SH-SY5Y (cell line): ENCODE results near the gene PFDN4.

ENCODE experiments used
- GATA2 ChIP-seq: IDR thresholded peaks from 2 replicates; pipeline ENCODE4 v1.6.1; 2011; ENCODE audit warnings: mild to moderate bottlenecking, low read depth, low read length
- GATA3 ChIP-seq: IDR thresholded peaks from 2 replicates; pipeline ENCODE4 v1.6.1; 2011; ENCODE audit warnings: low read depth, mild to moderate bottlenecking, low read length, moderate library complexity

PFDN4 gene

DNA sequence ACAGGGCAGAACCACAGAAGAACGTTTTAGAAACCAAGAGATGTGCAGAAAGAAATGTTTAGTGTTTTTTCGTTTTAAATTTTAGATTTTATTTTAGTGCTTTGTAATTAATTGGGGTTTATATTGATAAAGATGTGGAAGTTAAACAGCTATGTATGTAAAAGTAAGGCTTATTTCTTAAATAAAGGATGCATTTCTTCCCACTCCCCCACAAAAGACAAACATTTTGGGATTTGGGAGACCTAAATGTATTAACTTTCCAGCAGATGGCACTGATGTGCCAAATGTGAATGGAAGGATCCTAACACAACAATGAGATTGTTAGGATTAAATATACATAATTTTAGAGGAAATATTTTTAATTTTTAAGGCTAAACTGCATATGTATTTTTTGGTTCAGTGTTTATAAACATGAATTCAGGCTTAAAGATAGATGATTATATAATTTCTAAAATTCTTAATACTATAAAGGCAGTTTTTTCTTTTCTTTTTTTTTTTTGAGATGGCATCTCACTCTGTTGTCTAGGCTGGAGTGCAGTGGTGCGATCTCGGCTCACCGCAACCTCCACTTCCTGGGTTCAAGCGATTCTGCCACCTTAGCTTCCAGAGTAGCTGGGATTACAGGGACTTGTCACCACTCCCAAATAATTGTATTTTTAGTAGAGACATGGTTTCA, 12.0 kb downstream of the PFDN4 start:
- TF ChIP-seq GATA3 (no peak), GATA2 (no peak)

DNA sequence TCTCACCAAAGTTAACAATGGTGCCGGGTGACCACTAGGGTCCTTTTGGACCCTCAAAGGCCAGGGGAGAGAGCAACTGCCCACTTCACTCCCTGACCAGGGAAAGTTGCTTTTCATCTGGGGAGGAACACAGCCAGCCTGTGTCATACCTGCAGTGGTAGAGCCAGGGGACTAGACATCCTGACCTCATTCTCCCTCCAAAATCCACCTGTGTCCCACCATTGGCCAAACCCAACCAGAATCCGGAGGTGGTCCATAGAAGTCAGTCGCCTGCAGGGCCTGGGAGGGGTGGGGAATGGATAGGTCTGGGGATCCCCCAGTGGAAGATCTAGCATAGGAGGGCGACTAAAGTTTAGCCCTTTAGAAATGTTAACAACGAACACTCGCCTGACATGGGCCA, 12.8 kb downstream of the PFDN4 start:
- TF ChIP-seq GATA3: no peak
- TF ChIP-seq GATA2: no peak

DNA sequence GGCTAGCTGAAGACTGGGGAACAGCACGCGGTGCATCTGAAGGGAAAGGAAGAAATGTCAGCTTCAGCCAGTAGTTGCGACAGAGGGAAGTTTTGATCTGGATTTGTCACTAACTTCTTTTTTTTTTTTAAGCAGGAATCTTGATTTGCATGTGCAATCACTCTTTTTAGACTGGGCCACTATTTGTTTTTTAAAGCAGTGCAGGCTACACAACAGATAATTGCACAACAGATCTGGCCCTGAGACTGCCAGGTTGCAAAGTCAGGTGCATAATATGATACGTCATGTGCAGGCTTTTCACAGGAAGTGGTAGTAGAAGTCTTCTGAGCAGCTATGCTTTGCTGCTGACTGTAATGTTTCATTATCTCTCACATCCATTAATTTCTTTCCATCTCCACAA, 13.5 kb downstream of the PFDN4 start:
- no peak for TF ChIP-seq GATA2
- no peak for TF ChIP-seq GATA3

DNA sequence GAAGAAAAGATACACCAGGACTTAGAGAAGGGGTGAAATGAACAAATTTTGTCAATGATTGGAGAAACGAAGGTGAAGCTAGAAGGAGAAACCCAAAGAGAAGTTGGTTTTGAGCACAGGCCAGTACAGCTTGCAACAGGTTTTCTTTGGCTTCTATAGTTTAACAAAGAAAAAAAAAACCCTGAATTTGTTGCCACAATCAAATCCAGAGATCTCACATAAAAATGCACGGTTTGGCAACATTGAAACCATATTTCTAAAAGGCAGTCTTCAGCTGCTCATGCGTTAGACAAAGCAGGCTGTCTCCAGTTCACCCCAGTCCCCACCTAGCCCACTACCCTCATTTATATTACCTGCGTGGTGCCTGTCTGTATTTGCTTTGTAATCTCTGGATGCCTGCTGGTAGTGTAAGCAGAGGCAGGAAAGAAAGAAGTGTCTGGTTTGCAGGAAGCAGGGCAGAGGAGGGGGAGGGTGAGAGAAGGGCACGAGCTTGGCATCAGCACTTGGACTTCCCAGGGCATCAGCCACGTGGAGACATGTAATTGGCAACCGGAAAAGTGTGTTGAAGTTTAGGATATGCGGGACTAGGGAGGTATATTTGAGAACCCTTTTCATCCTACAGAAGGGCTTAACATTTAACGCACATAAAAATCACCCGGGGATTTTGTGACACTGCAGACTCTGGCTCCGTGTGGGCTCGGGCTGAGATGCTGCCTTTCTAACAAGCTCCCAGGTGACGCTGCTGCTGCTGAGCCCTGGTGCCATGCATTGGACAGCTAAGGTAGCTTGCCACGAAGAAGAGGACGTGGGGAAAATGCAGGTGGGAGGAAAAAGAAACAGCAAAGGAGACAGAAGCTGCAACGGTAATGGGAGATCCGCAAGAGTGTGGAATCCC, 14.4 kb downstream of the PFDN4 start:
- TF ChIP-seq GATA2: no peak
- no peak for TF ChIP-seq GATA3

DNA sequence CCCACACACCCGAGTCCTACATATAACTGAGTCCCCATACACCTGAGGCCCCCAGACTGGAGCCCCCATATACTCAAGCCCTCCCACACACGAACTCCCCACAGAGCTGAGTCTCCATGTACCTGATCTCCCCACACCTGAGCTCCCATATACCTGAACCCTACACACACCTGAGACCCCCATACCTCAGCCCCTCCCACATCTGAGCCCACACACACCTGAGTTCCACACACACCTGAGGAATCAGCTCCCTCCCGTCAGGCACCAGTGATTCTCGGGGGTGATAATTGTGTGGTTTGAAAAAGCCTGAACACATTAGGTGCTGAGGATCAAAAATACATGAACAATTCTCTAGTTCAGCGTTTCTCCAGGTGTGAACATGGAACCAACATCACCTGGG, 15.4 kb downstream of the PFDN4 start:
- TF ChIP-seq GATA3 (no peak), GATA2 (no peak)

DNA sequence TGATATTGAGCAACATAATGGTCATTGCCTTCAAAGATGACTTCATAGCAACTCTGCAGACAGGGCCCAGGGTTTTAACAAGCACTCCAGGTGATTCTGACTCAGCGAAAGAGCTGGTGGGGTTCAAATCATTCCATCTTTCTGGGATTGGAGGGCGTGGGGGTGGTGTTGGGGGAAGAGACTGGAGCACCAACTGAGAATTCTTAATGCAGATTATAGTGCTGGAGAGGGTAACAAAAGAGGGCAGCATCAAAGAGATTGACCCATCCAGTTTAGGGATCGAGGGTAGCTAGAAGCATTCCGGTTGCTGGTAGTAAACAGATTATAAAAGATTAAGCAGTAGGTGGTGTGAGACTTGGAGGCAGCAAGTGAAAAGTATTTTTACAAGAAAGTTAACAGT, 15.9 kb downstream of the PFDN4 start:
- no peak for TF ChIP-seq GATA2
- no peak for TF ChIP-seq GATA3

DNA sequence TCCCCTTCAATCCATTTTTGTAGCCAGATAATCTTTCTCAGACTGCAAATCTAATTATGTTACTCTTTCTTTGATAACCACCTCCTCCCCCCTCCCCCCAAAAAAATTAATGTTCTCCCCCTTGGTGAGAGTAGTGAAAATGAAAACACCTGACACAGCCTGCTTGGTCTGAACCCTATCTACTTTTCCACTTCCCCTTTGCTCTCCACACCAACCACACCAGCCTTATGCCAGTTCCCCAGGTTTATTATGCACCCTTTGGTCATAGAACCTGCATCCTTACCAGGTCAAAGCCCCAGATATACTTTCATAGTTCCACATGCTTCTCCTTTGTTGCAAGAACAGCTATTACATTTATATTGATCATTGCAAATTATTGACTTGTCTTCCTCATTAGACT, 19.4 kb downstream of the PFDN4 start:
- no peak for TF ChIP-seq GATA2
- no peak for TF ChIP-seq GATA3

DNA sequence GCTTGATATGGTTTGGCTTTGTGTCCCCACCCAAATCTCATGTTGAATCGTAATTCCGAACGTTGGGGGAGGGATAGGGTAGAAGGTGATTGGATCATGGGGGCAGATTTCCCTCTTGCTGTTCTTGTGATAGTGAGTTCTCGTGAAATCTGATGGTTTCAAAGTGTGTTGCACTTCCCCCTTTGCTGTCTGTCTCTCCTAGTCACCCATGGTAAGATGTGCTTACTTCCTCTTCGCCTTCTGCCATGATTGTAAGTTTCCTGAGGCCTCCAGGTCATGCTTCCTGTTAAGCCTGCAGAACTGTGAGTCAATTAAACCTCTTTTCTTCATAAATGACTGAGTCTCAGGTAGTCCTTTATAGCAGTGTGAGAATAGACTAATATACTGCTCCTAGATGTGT, 19.9 kb downstream of the PFDN4 start:
- TF ChIP-seq GATA2 (no peak), GATA3 (no peak)

DNA sequence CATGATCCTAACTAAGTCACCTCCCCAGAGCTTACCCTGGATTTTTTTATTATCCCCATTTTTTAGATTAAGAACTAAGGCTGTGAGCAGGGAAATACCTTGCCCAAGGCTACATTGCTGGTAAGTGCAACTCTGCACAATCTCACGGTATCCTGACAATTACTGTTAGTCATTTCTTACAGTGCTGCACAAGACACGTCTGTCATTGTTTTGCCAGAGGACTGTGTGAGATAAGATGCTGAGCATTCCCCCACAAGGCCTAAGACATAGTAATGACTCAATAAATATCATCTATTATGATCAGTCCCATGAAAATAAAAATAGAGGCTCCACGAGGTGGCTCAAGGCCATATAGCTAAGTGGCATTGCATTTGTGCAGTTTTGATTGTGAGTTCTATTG, 21.0 kb downstream of the PFDN4 start:
- TF ChIP-seq GATA3 (no peak), GATA2 (no peak)

DNA sequence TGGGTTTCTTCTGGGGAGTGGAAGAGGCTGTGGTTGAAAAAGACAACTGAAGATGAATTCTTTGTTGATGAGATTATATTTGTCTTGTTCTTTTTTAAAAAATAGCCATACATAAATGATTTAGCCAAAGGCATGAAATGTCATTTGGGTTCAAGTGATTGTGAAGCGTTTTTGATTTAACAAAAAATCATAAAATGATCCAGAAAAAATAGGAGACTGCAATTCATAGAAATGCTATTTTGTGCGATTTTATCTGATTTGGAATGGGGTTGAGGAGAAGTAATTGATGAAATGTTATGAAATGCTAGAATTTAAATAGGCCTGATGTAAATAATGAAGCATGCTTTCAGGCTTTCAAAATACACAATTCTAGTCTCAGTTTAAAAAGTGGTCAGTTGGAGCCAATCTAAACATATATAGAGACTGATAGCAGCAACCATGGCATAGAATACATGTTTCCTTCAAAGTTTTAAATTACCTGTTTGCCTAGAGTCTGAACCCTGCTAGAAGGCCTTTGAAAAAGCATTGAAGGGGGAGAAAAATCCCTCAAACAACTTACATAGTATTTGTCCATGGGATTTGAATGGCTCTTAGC, 21.8 kb downstream of the PFDN4 start:
- TF ChIP-seq GATA3: no peak
- no peak for TF ChIP-seq GATA2

DNA sequence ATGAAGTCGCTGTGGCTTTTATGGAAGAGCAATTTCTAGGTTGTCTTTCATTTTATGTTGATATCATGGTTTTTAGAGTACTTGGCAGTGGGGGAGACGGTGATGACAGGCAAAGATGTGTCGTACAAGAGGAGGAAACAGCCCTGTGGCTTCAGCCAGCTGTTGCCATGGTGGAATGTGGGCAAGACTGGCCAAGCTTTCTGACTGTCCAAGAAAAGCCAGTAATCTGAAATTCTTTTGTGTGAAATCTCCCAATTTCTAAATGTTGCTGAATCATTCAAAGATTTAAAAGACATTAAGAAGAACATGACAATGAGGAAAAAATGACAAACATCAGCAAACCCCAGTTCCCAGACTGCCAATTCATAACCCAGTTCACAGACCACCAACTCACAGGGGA, 23.1 kb downstream of the PFDN4 start:
- no peak for TF ChIP-seq GATA3
- no peak for TF ChIP-seq GATA2

DNA sequence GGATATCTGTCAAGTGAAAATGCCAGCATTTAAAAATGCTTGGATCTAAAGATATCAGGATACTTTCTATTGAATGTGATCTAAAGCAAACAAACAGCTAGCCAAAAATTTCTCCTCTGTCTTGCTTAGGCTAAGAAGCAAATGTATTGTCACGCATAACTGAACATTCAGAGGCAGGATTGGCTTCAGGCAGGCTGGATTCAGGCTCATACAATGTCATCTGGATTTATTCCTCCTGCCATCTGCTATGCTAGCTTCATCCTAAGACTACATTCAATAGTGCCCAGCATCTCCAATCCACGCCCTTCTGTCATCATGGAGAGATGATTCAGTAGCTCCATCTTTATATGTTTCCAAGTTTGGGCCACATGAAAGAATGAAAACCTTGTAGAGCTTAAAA, 27.1 kb downstream of the PFDN4 start:
- no peak for TF ChIP-seq GATA3
- TF ChIP-seq GATA2: no peak

DNA sequence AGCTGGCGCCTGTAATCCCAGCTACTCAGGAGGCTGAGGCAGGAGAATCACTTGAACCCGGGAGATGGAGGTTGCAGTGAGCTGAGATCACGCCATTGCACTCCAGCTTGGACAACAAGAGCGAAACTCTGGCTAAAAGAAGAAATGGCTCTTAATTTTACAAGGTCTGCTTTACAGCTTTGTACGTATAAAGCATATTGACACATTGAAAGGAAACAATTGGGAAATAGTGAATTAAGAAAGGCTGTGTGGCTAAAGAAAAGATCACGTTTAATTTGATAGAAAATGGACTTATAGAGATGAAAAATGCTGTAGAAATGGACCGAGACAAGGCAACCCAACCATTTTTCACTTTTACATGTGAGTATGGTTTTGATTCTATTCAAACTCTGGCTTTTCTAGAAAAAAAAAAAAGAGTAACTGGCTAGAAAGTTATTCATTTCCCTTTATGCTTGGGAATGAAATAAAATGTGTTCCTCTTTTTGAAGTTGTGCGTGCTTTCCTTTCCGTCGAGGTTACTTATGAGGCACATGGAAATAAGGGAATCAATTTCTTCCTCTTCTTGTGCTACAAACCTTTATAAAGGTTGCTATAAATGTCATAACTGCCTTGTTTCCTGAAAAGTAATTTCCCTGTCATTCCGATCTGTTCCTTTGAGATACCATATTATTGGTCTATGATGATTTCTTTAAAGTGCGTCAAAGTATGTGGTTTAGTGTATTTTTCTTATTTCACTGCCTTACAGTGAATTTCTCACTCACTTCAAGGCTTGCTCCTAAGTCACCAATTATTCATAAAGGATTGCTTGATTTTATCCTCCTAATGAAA, 29.4 kb downstream of the PFDN4 start:
- no peak for TF ChIP-seq GATA3
- TF ChIP-seq GATA2: no peak

DNA sequence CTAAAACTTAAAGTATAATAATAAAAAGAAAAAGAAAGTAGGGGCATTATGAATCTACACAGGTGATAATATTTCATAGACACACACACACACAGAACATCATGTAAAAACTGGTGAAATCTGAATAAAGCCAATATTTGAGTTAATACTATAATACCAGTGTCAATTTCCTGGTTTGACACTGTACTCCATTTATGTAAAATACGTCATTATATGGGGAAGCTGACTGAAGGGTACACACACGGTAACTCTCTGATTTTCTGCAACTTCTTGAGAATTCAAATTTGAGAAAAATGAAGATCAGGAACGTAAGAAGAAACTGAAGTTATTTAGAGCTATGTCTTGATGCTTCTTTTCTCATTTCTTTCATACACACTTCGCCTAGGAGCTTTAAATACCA, 36.2 kb downstream of the PFDN4 start:
- TF ChIP-seq GATA2 (no peak), GATA3 (no peak)
